WI38 (cell line): ENCODE results near the gene SHANK3.

Experiments
- H3K4me3 ChIP-seq: 2 replicates; pipeline ENCODE4 v1.5.1; 2011; ENCODE audit warnings: low read depth, mild to moderate bottlenecking, control low read depth, low read length
- TF ChIP-seq, protein P1 (sequence below): IDR thresholded peaks from 2 replicates; pipeline ENCODE4 v1.5.1; 2012; ENCODE audit warnings: low read depth, mild to moderate bottlenecking, control low read depth, low read length

SHANK3 gene

DNA sequence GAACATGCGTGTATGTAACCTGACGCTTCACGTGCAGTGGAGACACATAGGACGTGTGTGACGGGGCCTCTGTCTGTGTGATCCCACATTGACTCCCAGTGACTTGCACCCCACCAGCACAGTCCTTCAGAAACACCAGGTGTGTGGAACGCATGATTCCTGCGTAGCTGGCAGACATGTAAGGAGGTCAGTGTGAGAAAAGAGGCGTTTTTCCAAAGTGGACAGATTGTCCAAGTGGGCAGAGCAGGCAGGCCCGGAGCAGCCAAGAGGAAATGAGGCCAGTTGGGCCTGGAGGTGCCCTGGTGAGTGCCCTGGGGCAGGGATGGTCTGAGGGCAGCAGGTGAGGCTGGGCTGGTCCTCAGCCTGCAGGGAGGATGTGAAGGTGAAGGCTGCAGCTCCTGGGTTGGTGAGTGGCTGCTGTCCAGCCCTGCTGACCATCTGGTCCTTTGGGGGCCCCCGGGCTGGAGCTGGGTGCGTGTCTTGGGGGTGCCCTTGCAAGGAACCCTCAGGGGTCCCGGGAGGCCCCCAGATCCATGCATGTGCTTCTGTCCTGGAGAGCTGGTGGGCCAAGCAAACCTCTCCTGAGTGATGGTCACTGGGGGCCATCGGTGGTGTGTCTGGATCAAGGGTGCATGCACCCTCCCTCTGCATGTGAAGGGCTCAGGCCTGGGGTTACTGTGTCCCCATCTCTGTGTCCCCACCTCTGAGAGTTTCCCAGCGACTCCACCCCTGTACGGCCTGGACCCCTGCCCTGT is 26.6 kb downstream of the SHANK3 start:
- H3K4me3 ChIP-seq = no peak overlapping the region
- TF ChIP-seq, protein P1, sequence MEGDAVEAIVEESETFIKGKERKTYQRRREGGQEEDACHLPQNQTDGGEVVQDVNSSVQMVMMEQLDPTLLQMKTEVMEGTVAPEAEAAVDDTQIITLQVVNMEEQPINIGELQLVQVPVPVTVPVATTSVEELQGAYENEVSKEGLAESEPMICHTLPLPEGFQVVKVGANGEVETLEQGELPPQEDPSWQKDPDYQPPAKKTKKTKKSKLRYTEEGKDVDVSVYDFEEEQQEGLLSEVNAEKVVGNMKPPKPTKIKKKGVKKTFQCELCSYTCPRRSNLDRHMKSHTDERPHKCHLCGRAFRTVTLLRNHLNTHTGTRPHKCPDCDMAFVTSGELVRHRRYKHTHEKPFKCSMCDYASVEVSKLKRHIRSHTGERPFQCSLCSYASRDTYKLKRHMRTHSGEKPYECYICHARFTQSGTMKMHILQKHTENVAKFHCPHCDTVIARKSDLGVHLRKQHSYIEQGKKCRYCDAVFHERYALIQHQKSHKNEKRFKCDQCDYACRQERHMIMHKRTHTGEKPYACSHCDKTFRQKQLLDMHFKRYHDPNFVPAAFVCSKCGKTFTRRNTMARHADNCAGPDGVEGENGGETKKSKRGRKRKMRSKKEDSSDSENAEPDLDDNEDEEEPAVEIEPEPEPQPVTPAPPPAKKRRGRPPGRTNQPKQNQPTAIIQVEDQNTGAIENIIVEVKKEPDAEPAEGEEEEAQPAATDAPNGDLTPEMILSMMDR = no peak

DNA sequence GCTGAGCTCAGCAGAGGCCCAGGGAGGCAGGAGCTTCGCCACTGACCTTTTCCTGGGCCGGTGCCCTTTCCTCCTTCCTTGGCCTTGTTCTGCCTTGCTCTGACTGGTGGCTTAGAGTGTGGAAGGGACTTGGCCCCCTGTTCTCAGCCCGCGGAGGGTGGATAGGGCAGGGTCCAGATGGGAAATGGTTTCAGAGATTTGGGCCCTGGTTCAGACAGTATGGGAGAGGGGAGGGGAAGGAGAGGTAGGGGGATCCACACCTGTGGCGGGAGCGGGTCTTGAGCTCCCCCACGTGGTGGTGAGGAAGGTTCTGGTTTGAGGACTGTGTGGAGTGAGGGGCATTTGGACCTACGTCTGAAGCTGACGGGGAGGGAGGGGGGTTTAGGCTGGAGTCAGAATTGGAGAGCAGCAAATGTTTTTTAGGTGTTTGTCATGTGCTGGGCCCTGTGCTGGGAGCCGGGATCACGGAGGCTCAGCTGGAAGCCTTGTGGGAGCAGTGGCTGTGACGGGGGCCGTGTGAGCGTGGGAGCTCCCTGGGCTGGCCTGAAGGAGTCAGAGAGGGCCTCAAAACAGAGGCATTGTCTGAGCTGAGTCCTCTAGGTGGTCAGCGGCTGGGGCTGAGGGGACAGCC is 27.2 kb downstream of the SHANK3 start:
- no peak overlapping the region for H3K4me3 ChIP-seq
- TF ChIP-seq, protein P1 = no peak

DNA sequence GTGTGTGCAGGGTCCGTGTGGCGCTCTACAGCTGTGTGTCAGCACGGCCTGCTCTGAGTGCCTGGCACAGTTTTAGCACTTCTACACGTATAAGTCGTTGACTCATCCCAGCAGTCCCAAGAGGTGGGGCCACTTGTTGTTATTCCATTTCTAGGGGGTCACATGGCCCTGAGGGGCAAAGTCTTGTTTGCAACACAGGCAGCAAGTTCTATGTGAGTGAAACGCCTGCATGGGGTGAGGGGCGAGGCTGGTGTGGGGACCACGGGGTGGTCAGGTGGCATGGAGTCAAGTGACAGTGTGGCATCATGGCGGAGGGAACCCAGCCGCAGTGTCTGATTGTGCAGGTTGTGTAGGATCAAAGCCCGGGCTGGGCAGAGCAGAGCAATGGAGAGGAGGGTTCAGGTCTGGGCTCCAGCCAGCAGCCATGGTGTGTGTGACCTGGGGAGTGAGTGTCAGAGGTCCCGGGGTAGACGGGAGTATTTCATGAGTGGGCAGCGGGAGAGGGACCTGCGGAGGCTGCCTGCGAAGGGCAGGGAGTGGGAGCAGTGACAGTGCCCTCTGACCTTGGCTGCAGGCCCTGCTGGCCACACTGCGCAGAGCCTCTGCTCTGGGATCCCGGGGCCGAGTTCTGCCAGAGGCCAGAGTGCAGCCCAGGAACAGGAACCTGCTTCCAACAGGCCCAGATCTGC is 27.9 kb downstream of the SHANK3 start:
- H3K4me3 ChIP-seq = no peak overlapping the region
- TF ChIP-seq, protein P1 = no peak

DNA sequence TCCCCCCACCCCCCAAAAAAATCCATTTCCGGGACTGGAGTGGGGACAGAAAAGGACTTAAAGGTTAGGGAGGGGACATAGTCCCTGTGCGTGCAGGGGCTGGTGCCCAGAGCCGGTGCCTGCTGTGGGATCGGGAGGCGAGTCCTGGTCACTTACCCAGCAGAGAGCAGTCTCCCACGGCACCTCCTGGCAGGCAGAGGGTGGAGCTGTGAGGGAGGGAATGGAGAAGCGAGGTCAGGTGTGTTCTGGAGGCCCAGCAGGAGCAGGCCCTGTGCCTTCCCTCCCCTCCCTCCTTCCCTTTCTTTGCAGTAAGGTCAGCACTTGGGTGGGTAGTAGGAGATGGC is 28.4 kb downstream of the SHANK3 start:
- TF ChIP-seq, protein P1 = no peak
- no peak overlapping the region for H3K4me3 ChIP-seq

DNA sequence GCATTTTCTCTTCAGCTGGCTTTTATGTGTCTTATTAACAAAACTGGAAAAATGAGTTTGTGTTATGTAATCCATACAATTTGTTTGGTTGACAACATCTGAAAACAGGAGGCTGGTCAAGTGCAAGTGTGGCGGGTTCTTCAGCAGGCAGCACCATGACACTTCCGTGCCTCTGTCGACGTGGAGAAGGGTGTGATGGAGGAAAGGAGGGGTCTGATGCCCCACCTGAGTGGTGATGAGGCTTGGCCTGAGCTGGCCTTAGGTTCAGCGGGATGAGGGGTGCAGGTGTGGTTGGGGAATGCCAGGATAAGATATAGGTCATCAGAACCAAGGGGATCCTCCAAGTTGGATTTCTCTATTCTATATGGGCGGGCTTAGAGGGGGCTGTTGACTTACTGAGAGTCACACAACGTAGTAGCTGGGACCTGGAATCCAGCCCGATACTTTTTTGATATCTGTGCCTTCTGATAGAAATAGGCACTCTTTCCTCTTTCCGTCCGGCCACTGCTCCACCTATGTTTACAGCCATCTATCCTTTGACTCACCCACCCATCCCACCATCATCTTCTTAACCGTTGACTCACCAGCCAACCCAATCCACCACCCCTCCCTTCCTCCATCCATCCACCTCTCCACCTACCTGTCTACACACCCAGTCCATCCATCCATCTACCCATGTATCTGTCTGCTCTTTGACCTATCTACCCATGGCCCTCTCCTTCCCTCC is 29.0 kb downstream of the SHANK3 start:
- TF ChIP-seq, protein P1 = no peak
- no peak overlapping the region for H3K4me3 ChIP-seq

DNA sequence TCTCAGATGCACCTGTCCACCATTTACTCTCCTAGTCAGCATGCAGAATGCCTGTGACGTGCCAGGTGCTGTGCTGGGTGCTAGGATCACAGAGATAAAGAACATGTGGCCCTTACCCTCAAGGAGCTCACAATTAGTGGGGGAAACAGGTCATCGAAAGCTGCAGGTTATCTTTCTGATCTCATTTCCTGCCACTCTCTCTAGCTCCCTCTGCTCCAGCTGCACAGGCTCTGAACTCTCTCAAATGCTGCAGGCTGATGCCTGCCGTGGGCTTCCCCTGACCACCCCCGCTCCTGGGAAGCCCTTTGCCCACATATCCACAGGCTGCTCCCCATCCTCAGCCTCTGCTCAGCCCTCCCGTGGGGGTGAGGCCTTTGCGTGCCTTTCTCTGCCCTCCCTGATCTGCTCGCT is 29.6 kb downstream of the SHANK3 start:
- H3K4me3 ChIP-seq = no peak overlapping the region

More for the DNA sequence above, 29.6 kb downstream of the SHANK3 start:
- TF ChIP-seq, protein P1 = no peak
